ENCODE data around the gene MAP4K2.

Gene MAP4K2

DNA sequence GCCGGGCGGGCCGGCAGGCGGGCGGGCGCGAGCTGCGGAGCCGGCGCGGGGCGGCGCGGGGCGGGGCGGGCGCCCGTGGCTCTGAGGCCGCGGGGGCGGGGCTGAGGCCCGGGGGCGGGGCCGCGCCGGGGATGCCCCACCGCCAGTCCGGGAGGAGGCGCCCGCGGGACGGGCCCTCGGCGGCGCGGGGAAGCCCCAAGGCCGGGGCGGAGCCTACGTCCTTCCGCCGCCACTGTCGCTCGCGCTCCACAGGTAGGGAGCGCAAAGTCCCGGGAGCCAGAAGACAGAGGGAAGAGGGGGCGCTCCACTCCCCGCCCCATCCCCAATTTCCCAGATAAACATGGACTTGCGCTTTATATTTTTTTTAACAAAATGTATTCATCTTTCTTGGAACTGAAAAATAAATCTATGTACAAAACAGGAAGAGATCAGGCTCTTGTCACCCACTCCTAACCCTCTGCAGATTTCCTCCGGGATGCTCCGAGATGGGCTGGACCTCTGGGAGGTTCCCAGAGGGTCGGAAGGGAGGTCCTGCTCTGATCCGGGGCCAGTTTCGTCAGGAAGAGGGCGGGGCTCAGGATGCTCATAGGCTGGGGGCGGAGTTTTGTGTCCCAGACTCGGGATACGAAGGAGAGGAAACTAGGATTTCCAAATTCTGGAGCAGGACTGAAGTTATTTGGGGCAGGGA is at the start of gene MAP4K2:
MAP4K2 (minus strand) TSS at position 57 of the 688 bp plus-strand sequence. CDS start 65 bp downstream, outside the sequence.
- peak; percentile 31; the same call in 1 of the 2 replicates for TF ChIP-seq CTCF (IDR thresholded peaks at IDR 0.05)

DNA sequence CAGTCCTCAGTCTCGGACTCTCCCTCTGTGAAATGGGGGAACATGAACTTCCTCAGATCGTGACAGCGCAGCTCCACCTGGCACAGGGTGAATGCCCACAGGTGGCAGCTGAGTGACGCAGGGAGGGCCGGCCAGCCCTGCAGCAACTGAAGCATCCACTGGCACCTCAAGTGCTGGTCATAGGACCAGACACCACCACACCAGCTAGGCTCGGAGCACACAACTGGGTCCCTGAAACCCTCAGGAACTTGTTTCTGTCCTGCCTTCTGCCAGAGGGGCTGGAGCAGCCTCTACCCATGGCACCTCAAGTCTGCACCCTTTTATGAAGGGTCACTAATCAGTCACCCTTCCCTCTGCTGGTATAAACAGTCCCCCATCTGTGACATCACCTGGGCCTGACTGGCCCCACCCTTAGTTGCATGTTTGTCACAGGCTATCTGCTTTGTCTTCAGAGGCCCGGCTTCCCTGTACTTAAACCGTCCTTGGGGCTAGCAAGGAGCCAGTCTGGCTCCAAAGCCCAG is 48.9 kb upstream of the MAP4K2 start:
- no peak for TF ChIP-seq CTCF (IDR thresholded peaks at IDR 0.05)

GRCh38 chr11:64850979-64851567 is 48.1 kb upstream of the MAP4K2 start:
- TF ChIP-seq CTCF (IDR thresholded peaks at IDR 0.05) = no peak

DNA sequence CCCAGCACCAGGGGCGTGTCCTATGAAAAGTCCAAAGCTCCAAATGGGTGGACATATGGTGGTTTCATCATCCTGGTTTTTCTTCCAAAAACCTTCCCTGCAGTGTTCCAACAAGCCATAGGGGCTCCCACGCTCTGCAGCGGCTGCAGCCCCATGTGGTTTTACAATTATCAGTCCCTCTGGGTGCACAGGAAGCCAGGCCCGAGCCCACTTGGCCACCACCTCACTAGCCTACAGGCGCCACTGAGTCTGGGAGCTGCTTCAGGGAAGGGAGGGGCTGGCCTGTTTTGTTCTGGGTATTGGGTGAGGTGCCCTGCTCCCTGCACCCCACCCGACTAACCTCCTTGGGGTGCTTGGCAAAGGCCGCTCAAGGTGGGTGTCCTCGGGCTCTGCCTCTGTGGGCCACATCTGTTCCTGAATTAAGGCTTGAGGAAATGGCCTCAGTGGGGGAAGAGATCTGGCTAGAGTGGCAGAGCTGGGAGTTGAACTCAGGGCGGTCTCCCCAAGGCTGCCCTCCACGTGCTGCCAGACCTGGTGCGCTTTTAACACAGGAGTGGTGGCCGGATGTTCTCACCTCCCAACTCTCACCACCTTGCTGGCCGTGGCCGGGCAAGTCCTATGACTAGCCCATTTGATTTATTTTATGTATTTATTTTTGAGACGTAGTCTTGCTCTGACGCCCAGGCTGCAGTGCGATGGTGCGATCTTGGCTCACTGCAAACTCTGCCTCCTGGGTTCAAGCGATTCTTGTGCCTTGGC is 46.8 kb upstream of the MAP4K2 start:
- TF ChIP-seq CTCF (IDR thresholded peaks at IDR 0.05) = no peak

- no peak for TF ChIP-seq CTCF (IDR thresholded peaks at IDR 0.05)
Measured at GRCh38 chr11:64848826-64849597, 46.0 kb upstream of the MAP4K2 start.

- no peak for TF ChIP-seq CTCF (IDR thresholded peaks at IDR 0.05)
Measured at GRCh38 chr11:64848214-64848825, 45.3 kb upstream of the MAP4K2 start.
